Central memory CD8-positive, alpha-beta T cell (primary cell): ENCODE measurements around the gene CDC14A.

Experiments used
- ATAC-seq: fragments of 150-1000 bp; cut with Tn5 transposase; replicated peaks from 2 replicates; pipeline ENCODE4 v1.10.0; 2022; ENCODE audit warnings: mild to moderate bottlenecking, moderate FRiP score, moderate number of reproducible peaks; ENCODE audit not compliant: poor library complexity, severe bottlenecking; ENCODE audit errors: extremely low read depth
- DNase-seq, 2 donors: peaks; one replicate each; pipeline ENCODE4 v3.0.0; 2021; ENCODE audit warnings: low spot score in 2 of 2
- H3K27ac Mint-ChIP-seq: one replicate; pipeline ENCODE4 v1.8.0; 2022; ENCODE audit warnings: low read depth, mild to moderate bottlenecking, moderate library complexity, mixed read lengths
- H3K27me3 Mint-ChIP-seq: one replicate; pipeline ENCODE4 v1.8.0; 2022; ENCODE audit warnings: mixed read lengths
- H3K36me3 Mint-ChIP-seq: one replicate; pipeline ENCODE4 v1.8.0; 2022; ENCODE audit warnings: mild to moderate bottlenecking, moderate library complexity, mixed read lengths; ENCODE audit not compliant: insufficient read depth
- H3K4me1 Mint-ChIP-seq: one replicate; pipeline ENCODE4 v1.8.0; 2022; ENCODE audit warnings: mixed read lengths
- H3K4me3 Mint-ChIP-seq: one replicate; pipeline ENCODE4 v1.8.0; 2022; ENCODE audit warnings: mild to moderate bottlenecking, moderate library complexity, mixed read lengths
- H3K9me3 Mint-ChIP-seq: one replicate; pipeline ENCODE4 v1.8.0; 2022; ENCODE audit warnings: mixed read lengths

CDC14A gene

DNA sequence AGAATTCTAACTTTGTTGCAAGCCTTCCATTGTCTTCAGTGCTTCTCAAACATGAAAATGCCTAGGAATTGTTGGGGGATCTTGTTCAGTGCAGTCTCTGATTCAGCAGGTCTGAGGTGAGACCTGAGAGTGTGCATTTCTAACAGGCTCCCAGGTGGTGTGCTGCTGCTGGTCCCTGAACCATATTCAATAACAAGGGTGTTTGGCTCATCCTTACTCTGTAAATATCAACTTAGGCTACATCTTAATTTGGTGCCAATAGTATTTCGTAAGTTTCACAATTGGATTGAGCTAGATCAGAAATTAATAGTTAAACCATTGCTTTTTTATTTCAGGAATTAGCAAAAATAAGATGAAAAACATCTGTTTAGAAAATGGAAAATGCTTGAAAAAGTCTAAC is 126.5 kb downstream of the CDC14A start:
- Mint-ChIP-seq H3K9me3 (no peaks in the 10 kb centered on the region), H3K4me1 (peaks cover 31% of the 10 kb centered on the region), H3K4me3 (no peak overlapping the region), H3K27me3 (no peaks in the 10 kb centered on the region), H3K36me3 (peaks cover 21% of the 10 kb centered on the region), H3K27ac (no peak overlapping the region)
- ATAC-seq (no peak), DNase-seq (no peak)

DNA sequence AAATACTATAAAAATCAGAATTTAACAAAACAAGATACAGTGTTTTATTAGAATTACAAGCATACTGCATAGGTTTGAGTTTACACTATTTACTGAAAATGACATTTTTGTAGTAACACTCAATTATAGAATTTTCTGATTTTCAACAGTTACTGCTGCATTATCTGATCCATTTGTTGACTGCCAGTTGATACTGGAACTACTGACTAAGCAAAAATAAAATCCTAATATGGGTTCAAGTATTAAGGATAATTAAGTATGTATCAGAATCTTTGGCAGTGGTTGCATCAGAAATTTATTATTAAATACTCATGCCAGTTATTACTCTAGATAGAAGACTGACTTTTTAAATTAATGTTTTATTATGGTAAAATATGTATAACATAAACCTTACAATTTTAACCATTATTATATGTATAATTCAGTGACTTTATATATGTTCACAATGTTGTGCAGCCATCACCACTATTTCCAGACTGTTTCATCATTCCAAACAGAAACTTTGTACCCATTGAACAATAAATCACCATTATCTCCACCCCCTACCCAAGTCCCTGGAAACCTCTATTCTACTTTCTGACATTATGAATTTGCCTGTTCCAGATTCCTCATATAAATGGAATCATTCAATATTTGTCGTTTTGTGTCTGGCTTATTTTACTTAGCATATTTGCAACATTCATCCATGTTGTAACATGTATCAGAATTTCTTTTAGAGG is 127.5 kb downstream of the CDC14A start:
- H3K27ac Mint-ChIP-seq: no peak overlapping the region
- no peaks in the 10 kb centered on the region for H3K9me3 Mint-ChIP-seq
- H3K4me3 Mint-ChIP-seq: no peak overlapping the region
- no peak for ATAC-seq
- no peak for DNase-seq
- H3K27me3 Mint-ChIP-seq: no peaks in the 10 kb centered on the region
- H3K36me3 Mint-ChIP-seq: peaks cover 17% of the 10 kb centered on the region
- peaks cover 28% of the 10 kb centered on the region for H3K4me1 Mint-ChIP-seq

DNA sequence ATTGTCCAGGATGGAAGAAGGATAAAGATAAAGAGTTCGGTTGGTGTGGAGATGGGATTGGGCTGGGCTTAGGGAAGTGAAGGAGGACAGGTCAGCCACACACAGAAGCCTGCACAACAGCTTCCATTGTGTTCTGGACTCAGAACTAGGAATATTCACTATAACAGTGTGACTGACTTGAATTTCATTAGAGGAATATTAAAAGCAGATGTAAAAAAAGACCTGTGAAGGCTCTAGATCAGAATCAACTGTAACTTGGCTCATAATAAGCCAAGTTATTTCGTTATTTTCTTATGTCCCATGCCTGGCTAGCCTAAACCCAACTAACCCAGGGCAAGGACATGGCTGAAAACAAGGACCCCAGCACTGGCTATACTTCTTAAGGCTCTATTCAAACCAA is 129.0 kb downstream of the CDC14A start:
- peaks cover 19% of the 10 kb centered on the region for H3K4me1 Mint-ChIP-seq
- peaks cover 21% of the 10 kb centered on the region for H3K36me3 Mint-ChIP-seq

DNA sequence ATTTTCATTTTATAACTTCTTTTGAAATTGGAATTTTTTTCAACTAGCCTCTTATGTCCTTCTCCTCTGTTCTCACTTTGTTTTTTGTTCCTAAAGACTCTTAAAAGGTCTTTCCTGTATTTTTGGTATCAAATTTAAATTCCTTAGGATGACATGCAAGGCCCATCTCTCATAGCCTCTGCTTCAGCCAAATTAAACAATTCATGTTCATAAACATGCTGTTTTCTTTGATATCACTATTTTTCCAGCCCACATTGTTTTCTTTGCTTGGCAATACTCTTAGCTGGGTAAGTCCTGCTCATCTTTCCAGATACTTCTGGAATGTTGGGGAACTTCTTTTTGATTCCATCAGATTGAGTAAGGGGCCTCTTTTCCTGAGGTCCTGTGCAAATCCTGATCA is 129.9 kb downstream of the CDC14A start:
- H3K27me3 Mint-ChIP-seq: no peaks in the 10 kb centered on the region
- H3K36me3 Mint-ChIP-seq: peaks cover 19% of the 10 kb centered on the region
- no peak overlapping the region for H3K4me3 Mint-ChIP-seq
- no peak overlapping the region for H3K27ac Mint-ChIP-seq
- no peaks in the 10 kb centered on the region for H3K9me3 Mint-ChIP-seq
- ATAC-seq: no peak
- DNase-seq: no peak
- peaks cover 18% of the 10 kb centered on the region for H3K4me1 Mint-ChIP-seq

More for the DNA sequence above, 129.0 kb downstream of the CDC14A start:
- H3K27me3 Mint-ChIP-seq: no peaks in the 10 kb centered on the region
- ATAC-seq (no peak), DNase-seq (no peak)
- no peak overlapping the region for H3K27ac Mint-ChIP-seq
- H3K4me3 Mint-ChIP-seq: no peak overlapping the region
- no peaks in the 10 kb centered on the region for H3K9me3 Mint-ChIP-seq

DNA sequence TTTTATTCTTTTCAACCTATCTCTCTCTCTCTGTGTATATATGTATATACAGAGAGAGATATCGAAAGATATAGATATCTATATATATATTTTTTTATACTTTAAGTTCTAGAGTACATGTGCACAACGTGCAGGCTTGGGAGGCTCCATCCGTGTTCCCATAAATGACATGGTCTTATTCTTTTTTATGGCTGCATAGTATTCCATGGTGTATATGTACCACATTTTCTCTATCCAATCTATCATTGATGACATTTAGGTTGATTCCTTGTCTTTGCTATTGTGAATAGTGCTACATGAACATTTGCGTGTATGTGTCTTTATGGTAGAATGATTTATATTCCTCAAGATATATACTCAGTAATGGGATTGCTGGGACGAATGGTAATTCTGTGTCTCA is 130.4 kb downstream of the CDC14A start:
- no peak for DNase-seq
- Mint-ChIP-seq H3K27ac (no peak overlapping the region), H3K9me3 (no peaks in the 10 kb centered on the region), H3K4me3 (no peak overlapping the region), H3K36me3 (peaks cover 20% of the 10 kb centered on the region), H3K27me3 (no peaks in the 10 kb centered on the region), H3K4me1 (peaks cover 14% of the 10 kb centered on the region)
- no peak for ATAC-seq

DNA sequence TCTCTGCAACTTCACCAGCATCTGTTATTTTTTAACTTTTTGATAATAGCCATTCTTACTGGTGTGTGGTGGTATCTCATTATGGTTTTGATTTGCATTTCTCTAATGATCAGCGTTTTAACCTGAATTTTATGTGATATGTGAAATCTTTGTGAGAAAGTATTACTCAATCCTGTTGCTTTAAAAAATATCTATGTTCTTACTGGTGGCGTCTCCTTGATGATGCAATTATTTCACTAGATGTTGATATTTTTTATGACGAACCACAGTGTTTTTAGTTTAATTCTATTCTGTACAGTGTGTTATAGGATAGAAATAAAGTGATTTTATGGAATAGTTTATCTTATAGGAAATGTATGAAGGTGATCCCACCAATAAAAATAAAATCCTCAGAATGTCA is 130.9 kb downstream of the CDC14A start:
- Mint-ChIP-seq H3K27ac (no peak overlapping the region), H3K36me3 (peaks cover 19% of the 10 kb centered on the region), H3K4me3 (no peak overlapping the region), H3K4me1 (peaks cover 14% of the 10 kb centered on the region), H3K9me3 (no peaks in the 10 kb centered on the region), H3K27me3 (no peaks in the 10 kb centered on the region)
- ATAC-seq (no peak), DNase-seq (no peak)

DNA sequence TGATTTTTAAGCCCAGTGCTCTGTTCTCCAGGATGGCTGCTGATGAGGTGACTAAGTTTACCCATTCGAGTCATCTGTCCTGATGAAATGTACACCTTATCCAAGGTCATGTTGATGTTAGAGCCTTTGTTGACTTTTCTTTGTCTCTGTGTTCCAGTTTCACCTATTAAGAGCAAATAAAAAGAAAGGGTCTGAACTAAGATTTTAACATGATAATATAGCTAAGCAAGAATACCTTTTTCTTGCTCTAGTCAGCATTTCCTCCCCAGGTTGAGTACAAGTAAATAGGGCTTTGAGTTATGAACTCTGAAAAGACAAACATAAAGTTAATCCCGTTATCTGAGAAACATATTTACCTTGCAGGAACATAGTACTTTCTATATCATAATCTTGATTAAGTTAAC is 133.6 kb downstream of the CDC14A start:
- peaks cover 19% of the 10 kb centered on the region for H3K4me1 Mint-ChIP-seq
- no peaks in the 10 kb centered on the region for H3K9me3 Mint-ChIP-seq
- no peak overlapping the region for H3K27ac Mint-ChIP-seq
- no peaks in the 10 kb centered on the region for H3K27me3 Mint-ChIP-seq
- no peak overlapping the region for H3K4me3 Mint-ChIP-seq
- ATAC-seq (no peak), DNase-seq (no peak)
- peaks cover 19% of the 10 kb centered on the region for H3K36me3 Mint-ChIP-seq

DNA sequence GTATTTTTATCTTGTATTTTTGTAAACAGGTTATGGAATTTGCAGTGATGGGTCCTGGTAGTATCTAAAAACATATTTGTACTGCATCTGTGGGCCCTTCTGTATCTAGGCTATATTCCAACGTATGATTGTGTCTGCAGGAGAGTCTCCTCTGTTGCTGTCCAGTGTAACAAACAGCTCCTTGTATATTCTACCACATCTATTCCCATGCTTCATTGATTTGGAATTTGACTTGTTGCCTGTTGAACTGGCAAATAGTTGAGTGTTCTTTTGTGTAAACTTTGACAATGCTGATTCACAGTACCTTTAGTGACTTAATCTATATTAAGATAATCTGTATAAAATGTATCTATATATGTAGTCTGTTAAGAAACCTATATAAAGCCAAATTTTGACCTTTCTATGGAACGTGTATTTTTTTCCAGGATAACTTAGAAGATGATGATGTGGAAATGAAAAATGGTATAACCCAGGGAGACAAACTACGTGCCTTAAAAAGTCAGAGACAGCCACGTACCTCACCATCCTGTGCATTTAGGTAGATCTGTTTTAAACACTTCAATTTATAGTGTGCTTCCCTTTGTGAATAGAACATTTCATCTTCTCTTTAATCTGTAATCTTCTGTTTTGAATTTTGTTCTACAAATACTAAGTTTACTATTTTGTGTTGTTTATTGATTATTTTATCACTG is 142.2 kb downstream of the CDC14A start:
- H3K4me1 Mint-ChIP-seq: peaks cover 26% of the 10 kb centered on the region
- peaks cover 56% of the 10 kb centered on the region for H3K36me3 Mint-ChIP-seq
- no peaks in the 10 kb centered on the region for H3K9me3 Mint-ChIP-seq
- no peak for ATAC-seq
- DNase-seq: no peak
- H3K27me3 Mint-ChIP-seq: no peaks in the 10 kb centered on the region
- no peak overlapping the region for H3K27ac Mint-ChIP-seq
- H3K4me3 Mint-ChIP-seq: no peak overlapping the region

DNA sequence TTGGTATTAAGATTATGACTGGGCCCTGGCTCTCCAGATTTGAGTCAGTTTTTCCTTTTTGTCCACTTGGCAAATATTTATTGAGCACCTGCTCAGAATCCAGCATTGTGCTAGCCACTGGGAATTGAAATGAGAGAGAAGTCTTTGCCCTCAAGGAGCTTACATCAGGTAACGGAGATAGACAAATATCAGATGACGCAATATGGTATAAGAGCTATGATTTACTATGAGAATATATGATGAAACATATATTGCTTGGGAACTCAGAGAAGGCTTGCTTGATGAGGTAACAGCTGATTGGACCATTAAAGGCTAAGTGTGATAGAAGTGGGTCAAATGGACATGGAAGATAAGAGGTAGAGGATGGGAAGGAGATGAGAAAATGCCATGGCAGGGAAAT is 144.6 kb downstream of the CDC14A start:
- DNase-seq (no peak), ATAC-seq (no peak)
- Mint-ChIP-seq H3K36me3 (peaks cover 66% of the 10 kb centered on the region), H3K4me3 (no peak overlapping the region), H3K9me3 (no peaks in the 10 kb centered on the region), H3K27me3 (no peaks in the 10 kb centered on the region), H3K27ac (no peak overlapping the region), H3K4me1 (peaks cover 24% of the 10 kb centered on the region)

DNA sequence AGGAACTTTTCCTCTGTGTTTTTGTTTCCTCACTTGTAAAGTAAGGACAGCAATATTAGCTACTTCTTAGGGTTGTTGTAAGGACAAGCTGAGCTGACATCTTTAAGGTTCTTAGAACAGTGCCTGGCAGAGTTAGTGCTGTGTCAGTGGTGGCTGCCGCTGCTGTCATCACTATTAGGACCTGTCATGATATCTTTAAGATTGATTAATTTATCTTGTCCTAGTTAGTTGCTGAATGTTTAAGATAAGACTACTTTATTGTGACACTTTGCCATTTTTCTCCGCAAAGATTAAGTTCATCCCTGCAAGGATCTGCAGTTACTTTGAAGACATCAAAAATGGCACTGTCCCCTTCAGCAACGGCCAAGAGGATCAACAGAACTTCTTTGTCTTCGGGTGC is 145.5 kb downstream of the CDC14A start:
- Mint-ChIP-seq H3K27me3 (no peaks in the 10 kb centered on the region), H3K27ac (no peak overlapping the region), H3K36me3 (peaks cover 63% of the 10 kb centered on the region), H3K9me3 (no peaks in the 10 kb centered on the region), H3K4me3 (no peak overlapping the region), H3K4me1 (peaks cover 25% of the 10 kb centered on the region)
- DNase-seq (no peak), ATAC-seq (no peak)

DNA sequence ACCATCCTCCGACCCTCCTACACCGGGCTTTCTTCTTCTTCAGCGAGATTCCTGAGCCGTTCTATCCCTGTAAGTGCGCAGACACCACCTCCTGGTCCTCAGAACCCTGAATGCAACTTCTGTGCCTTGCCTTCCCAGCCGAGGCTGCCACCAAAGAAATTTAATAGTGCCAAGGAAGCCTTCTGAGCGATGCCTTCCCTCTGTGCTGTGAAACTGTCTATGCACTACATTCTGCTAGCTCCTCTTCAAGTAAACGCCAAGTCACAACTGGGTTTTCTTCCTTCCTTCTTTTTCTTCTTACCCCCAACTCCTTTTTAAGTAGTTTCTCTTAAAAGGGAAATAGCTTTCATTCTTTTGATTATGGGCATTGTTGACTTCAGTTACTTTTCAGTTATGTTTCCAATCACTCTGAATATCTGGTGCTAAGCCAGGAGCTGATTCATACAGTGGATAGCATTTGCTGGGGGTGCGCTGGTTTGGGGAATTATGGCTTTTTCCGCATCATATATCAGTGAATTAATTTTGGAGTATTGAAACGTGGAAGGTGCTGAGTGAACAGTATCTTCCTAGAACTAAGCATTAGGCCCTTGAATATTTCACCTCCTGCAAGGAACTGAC is 147.0 kb downstream of the CDC14A start:
- H3K27me3 Mint-ChIP-seq: no peaks in the 10 kb centered on the region
- H3K27ac Mint-ChIP-seq: peak overlapping the region; percentile 22
- peaks cover 28% of the 10 kb centered on the region for H3K4me1 Mint-ChIP-seq
- no peak for ATAC-seq
- no peak for DNase-seq
- H3K36me3 Mint-ChIP-seq: peaks cover 67% of the 10 kb centered on the region
- H3K4me3 Mint-ChIP-seq: no peak overlapping the region
- no peaks in the 10 kb centered on the region for H3K9me3 Mint-ChIP-seq

DNA sequence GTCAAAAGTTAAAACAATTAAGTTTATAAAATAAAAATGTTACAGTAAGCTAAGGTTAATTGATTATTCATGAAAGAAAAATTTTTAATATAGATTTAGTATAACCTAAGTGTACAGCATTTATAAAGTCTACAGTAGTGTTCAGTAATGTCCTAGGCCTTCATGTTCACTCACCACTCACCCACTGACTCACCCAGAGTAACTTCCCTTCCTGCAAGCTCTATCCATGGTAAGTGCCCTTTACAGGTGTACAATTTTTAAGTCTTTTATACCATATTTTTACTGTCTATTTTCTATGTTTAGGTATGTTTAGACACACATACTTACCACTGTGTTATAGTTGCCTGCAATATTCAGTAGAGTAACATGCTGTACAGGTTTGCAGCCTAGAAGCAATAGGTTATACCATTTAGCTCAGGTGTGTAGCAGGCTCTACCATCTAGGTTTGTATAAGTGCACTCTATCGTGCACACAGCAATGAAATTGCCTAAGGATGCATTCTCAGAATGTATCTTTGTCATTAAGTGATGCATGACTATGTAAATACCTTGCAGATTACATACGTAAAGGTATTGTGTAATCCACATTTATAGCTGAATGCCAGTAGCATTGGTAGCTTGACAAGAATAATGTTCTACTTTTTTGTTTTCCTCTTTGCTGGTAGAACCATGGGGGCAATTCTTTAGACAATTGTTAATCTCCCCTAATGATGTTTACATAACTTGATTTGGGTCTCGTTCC is 149.9 kb downstream of the CDC14A start:
- DNase-seq (no peak), ATAC-seq (no peak)
- H3K4me3 Mint-ChIP-seq: no peak overlapping the region
- no peaks in the 10 kb centered on the region for H3K27me3 Mint-ChIP-seq
- H3K27ac Mint-ChIP-seq: peak overlapping the region; percentile 64
- H3K9me3 Mint-ChIP-seq: no peaks in the 10 kb centered on the region
- peaks cover 47% of the 10 kb centered on the region for H3K36me3 Mint-ChIP-seq
- H3K4me1 Mint-ChIP-seq: peaks cover 28% of the 10 kb centered on the region
